Stimulated activated CD4-positive, alpha-beta T cell treated with anti-CD3 and anti-CD28 coated beads, TNF-alpha, amount 100 ng/mL, for 24 hours (primary cell): ENCODE results near the gene SPAG8.

Experiments used
- DNase-seq, 3 experiments: peaks; one replicate each; pipeline ENCODE4 v3.0.0-alpha.2; 2020; ENCODE audit warnings: low read depth in 3 of 3

Gene SPAG8

GRCh38 chr9:35774907-35775635, 37.0 kb downstream of the SPAG8 start:
- DNase-seq = no peak

GRCh38 chr9:35771943-35772342, 40.1 kb downstream of the SPAG8 start:
- DNase-seq = no peak

GRCh38 chr9:35771534-35771933, 40.5 kb downstream of the SPAG8 start:
- DNase-seq = no peak

- no peak for DNase-seq
Measured at GRCh38 chr9:35771075-35771433, 41.0 kb downstream of the SPAG8 start.

- no peak for DNase-seq
Measured at GRCh38 chr9:35769763-35770162, 42.3 kb downstream of the SPAG8 start.

GRCh38 chr9:35767458-35767857, 44.6 kb downstream of the SPAG8 start:
- no peak for DNase-seq

GRCh38 chr9:35766997-35767396, 45.1 kb downstream of the SPAG8 start:
- no peak for DNase-seq

GRCh38 chr9:35763803-35764202, 48.3 kb downstream of the SPAG8 start:
- no peak for DNase-seq

GRCh38 chr9:35763181-35763580, 48.9 kb downstream of the SPAG8 start:
- no peak for DNase-seq

GRCh38 chr9:35760651-35761050, 51.4 kb downstream of the SPAG8 start:
- no peak for DNase-seq

- DNase-seq = no peak
Measured at GRCh38 chr9:35759795-35760194, 52.3 kb downstream of the SPAG8 start.
